ENCODE results near the gene H19. TPM values are rescaled to one million over a fixed set of nuclear protein-coding genes. Genes with fewer than 3 reads are reported as not detected.

H19 gene
- total and polyA plus RNA-seq, 4 donors: 194 to 16,780 (median 332) TPM

DNA sequence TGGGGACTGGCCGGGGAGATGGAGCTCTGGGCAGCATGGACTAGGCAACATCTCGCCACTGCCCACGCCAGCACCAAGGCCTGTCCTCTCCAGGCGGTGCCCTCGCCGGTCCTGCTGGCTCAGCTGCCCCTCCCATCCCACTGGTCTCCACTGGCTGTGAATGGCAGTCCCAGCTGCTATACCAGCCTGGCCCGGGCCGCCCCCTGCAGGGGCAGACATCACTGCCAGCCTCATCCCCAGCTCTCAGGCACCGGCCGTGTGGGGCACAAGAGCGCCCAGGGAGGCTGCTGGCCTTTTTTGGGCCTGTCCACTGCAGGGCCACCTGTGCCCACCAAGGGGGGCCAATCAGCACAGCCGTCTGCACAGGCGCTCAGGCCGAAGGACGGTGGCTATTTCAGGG, 30.1 kb upstream of the H19 start:
- Histone ChIP-seq H3K4me1 (ENCODE audit: control insufficient read depth in 4 of 4, insufficient read depth in 4 of 4, low read length in 3 of 4) (no peaks in the 10 kb centered on the region), H3K27ac (ENCODE audit: low read depth in 1 of 2, low read length in 2 of 2) (no peak overlapping the region), H3K9ac (ENCODE audit: low read depth in 1 of 2, low read length in 2 of 2) (no peak overlapping the region), H3K4me3 (ENCODE audit: low read depth in 1 of 3, low read length in 3 of 3) (no peak overlapping the region), H3K9me3 (ENCODE audit: control insufficient read depth in 4 of 4, low read length in 3 of 4) (no peaks in the 10 kb centered on the region), H3K36me3 (ENCODE audit: control insufficient read depth in 4 of 4, insufficient read depth in 3 of 4, low read depth in 1 of 4, low read length in 3 of 4) (no peaks in the 10 kb centered on the region), H3K27me3 (ENCODE audit: control insufficient read depth in 4 of 4, insufficient read depth in 4 of 4, low read length in 3 of 4) (no peaks in the 10 kb centered on the region)
- TF ChIP-seq NR2F2 (IDR thresholded peaks at IDR 0.05) (no peak), YY1 (IDR thresholded peaks at IDR 0.05) (no peak)
- no CpG with 5 or more reads among the region's 15 CpGs for WGBS
- DNase-seq (ENCODE audit: low spot score): no peak

DNA sequence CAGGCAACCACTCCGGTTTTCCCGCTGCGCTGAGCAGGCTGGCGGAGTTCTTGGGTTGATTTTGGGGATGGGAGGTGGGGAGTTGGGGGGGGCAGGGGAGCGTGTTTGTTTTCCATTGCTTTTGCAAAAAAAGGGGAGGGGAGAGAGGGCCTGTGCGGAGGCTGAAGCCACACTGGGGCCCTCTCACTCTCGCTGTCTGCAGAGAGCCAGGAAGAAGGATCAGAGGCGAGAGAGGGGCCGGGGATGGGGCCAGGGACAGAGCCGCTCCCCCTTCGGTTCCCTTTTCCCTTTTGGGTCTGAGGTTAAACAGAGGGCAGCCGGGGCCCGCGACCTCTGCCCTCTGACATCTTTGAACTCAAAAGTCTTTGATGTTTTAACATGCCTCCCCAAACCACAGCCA, 17.4 kb upstream of the H19 start:
- WGBS: no CpG with 5 or more reads among the region's 14 CpGs
- H3K36me3 ChIP-seq (ENCODE audit: control insufficient read depth in 4 of 4, insufficient read depth in 3 of 4, low read depth in 1 of 4, low read length in 3 of 4): no peaks in the 10 kb centered on the region
- DNase-seq (ENCODE audit: low spot score): no peak

DNA sequence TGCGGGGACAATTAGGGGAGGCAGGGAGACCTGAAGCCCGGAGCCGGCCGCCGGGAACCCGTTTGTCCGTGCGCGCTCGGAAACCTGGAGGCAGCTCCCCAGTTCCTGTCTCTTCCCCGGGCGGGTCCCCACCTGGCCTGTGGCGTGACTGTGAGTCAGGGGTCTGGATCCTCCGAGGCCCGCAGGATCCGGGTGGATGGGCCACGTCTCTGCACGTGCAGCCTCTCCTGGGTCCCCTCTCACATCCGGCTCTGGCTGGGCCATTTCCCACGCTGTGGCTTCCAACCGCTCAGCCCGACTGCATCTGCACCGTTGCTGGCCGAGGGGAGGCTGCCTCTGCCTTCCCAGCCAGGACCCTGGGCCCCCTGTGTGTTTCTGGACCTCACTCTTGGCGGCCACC, 14.8 kb upstream of the H19 start:
- H3K4me1 ChIP-seq (ENCODE audit: control insufficient read depth in 4 of 4, insufficient read depth in 4 of 4, low read length in 3 of 4): no peaks in the 10 kb centered on the region
- no CpG with 5 or more reads among the region's 25 CpGs for WGBS
- H3K4me3 ChIP-seq (ENCODE audit: low read depth in 1 of 3, low read length in 3 of 3): no peak overlapping the region
- H3K27ac ChIP-seq (ENCODE audit: low read depth in 1 of 2, low read length in 2 of 2): no peak overlapping the region
- H3K9me3 ChIP-seq (ENCODE audit: control insufficient read depth in 4 of 4, low read length in 3 of 4): no peaks in the 10 kb centered on the region
- no peak overlapping the region for H3K9ac ChIP-seq (ENCODE audit: low read depth in 1 of 2, low read length in 2 of 2)
- no peak for TF ChIP-seq SP1 (IDR thresholded peaks at IDR 0.05)
- no peaks in the 10 kb centered on the region for H3K36me3 ChIP-seq (ENCODE audit: control insufficient read depth in 4 of 4, insufficient read depth in 3 of 4, low read depth in 1 of 4, low read length in 3 of 4)
- H3K27me3 ChIP-seq (ENCODE audit: control insufficient read depth in 4 of 4, insufficient read depth in 4 of 4, low read length in 3 of 4): no peaks in the 10 kb centered on the region
- no peak for DNase-seq (ENCODE audit: low spot score)

More for the DNA sequence above, 17.4 kb upstream of the H19 start:
- TF ChIP-seq, protein P1, sequence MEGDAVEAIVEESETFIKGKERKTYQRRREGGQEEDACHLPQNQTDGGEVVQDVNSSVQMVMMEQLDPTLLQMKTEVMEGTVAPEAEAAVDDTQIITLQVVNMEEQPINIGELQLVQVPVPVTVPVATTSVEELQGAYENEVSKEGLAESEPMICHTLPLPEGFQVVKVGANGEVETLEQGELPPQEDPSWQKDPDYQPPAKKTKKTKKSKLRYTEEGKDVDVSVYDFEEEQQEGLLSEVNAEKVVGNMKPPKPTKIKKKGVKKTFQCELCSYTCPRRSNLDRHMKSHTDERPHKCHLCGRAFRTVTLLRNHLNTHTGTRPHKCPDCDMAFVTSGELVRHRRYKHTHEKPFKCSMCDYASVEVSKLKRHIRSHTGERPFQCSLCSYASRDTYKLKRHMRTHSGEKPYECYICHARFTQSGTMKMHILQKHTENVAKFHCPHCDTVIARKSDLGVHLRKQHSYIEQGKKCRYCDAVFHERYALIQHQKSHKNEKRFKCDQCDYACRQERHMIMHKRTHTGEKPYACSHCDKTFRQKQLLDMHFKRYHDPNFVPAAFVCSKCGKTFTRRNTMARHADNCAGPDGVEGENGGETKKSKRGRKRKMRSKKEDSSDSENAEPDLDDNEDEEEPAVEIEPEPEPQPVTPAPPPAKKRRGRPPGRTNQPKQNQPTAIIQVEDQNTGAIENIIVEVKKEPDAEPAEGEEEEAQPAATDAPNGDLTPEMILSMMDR (IDR thresholded peaks at IDR 0.05; ENCODE audit: low read depth, low read length, missing input control): no peak
- no peak for TF ChIP-seq EGR1 (IDR thresholded peaks at IDR 0.05; ENCODE audit: low read depth in 2 of 2)
- no peak for TF ChIP-seq NR2F2 (IDR thresholded peaks at IDR 0.05)
- TF ChIP-seq TAF1 (conservative IDR thresholded peaks at IDR 0.05): no peak
- TF ChIP-seq, protein P2, sequence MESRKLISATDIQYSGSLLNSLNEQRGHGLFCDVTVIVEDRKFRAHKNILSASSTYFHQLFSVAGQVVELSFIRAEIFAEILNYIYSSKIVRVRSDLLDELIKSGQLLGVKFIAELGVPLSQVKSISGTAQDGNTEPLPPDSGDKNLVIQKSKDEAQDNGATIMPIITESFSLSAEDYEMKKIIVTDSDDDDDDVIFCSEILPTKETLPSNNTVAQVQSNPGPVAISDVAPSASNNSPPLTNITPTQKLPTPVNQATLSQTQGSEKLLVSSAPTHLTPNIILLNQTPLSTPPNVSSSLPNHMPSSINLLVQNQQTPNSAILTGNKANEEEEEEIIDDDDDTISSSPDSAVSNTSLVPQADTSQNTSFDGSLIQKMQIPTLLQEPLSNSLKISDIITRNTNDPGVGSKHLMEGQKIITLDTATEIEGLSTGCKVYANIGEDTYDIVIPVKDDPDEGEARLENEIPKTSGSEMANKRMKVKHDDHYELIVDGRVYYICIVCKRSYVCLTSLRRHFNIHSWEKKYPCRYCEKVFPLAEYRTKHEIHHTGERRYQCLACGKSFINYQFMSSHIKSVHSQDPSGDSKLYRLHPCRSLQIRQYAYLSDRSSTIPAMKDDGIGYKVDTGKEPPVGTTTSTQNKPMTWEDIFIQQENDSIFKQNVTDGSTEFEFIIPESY (IDR thresholded peaks at IDR 0.05): no peak
- TF ChIP-seq JUND (IDR thresholded peaks at IDR 0.05): no peak
- TF ChIP-seq HNF4G (IDR thresholded peaks at IDR 0.05): no peak
- TF ChIP-seq SP1 (IDR thresholded peaks at IDR 0.05): no peak
- TF ChIP-seq HNF4A (conservative IDR thresholded peaks at IDR 0.05): no peak
- TF ChIP-seq, protein P3, sequence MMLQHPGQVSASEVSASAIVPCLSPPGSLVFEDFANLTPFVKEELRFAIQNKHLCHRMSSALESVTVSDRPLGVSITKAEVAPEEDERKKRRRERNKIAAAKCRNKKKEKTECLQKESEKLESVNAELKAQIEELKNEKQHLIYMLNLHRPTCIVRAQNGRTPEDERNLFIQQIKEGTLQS (IDR thresholded peaks at IDR 0.05): no peak
- TF ChIP-seq GABPA (IDR thresholded peaks at IDR 0.05 in 1 of 2, conservative IDR thresholded peaks at IDR 0.05 in 1 of 2): no peak
- no peak for TF ChIP-seq RAD21 (IDR thresholded peaks at IDR 0.05)
- TF ChIP-seq FOXA2 (IDR thresholded peaks at IDR 0.05): no peak
- TF ChIP-seq, protein P4, sequence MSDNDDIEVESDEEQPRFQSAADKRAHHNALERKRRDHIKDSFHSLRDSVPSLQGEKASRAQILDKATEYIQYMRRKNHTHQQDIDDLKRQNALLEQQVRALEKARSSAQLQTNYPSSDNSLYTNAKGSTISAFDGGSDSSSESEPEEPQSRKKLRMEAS (IDR thresholded peaks at IDR 0.05): no peak
- TF ChIP-seq YY1 (IDR thresholded peaks at IDR 0.05): no peak
- no peak for TF ChIP-seq RXRA (IDR thresholded peaks at IDR 0.05)
- no peak for TF ChIP-seq FOXA1 (IDR thresholded peaks at IDR 0.05)
- Histone ChIP-seq H3K9ac (ENCODE audit: low read depth in 1 of 2, low read length in 2 of 2) (no peak overlapping the region), H3K27ac (ENCODE audit: low read depth in 1 of 2, low read length in 2 of 2) (no peak overlapping the region), H3K4me1 (ENCODE audit: control insufficient read depth in 4 of 4, insufficient read depth in 4 of 4, low read length in 3 of 4) (no peaks in the 10 kb centered on the region), H3K9me3 (ENCODE audit: control insufficient read depth in 4 of 4, low read length in 3 of 4) (no peaks in the 10 kb centered on the region), H3K27me3 (ENCODE audit: control insufficient read depth in 4 of 4, insufficient read depth in 4 of 4, low read length in 3 of 4) (no peaks in the 10 kb centered on the region), H3K4me3 (ENCODE audit: low read depth in 1 of 3, low read length in 3 of 3) (no peak overlapping the region)
